SK-N-SH (cell line): ENCODE measurements around the gene HYLS1. TPM values are rescaled to one million over a fixed set of nuclear protein-coding genes. Genes with fewer than 3 reads are reported as not detected.

Experiments
- CTCF ChIA-PET: fragments of 300-600, 350-600 bp; formaldehyde crosslinking; extraction: SDS; loops from one replicate; lab custom pipeline; 2021; lab: Yijun Ruan, JAX
- POLR2A ChIA-PET: fragments of 350-600 bp; sonication (Branson Sonifier 250); formaldehyde crosslinking; extraction: SDS; loops from one replicate; lab custom pipeline; 2020; ENCODE audit warnings: antibody characterized with exemption, inconsistent platforms; lab: Yijun Ruan, JAX
- DNase-seq: peaks from one replicate; pipeline ENCODE4 v3.0.0; 2012
- H2AFZ ChIP-seq: fragments of 200-600 bp; sonication (generic); 2 replicates; pipeline ENCODE4 v1.8.1; 2016; ENCODE audit warnings: antibody characterized with exemption, mild to moderate bottlenecking, low read depth
- H3F3A ChIP-seq: fragments of 200-600 bp; sonication (generic); replicated peaks from 2 replicates; pipeline ENCODE3; 2016; ENCODE audit warnings: antibody characterized with exemption, mild to moderate bottlenecking; ENCODE audit not compliant: insufficient read depth
- H3K27ac ChIP-seq, 2 experiments: fragments of 200-500 bp in 1 of 2; fragments of 200-600 bp in 1 of 2; sonication (Bioruptor generic) in 1 of 2; sonication (generic), shearing (Covaris generic) in 1 of 2; 2 replicates each; pipeline versions ENCODE4 v1.5.1 to v1.6.1; 2014 to 2016; ENCODE audit warnings: low read depth in 2 of 2, inconsistent platforms in 1 of 2, low read length in 1 of 2, mild to moderate bottlenecking in 1 of 2, mixed read lengths in 1 of 2
- H3K27me3 ChIP-seq: fragments of 200-600 bp; sonication (generic), shearing (Covaris generic); 2 replicates; pipeline ENCODE4 v1.6.1; 2016; ENCODE audit warnings: mixed run types; ENCODE audit not compliant: insufficient read depth
- H3K36me3 ChIP-seq, 2 experiments: fragments of 200-500 bp in 1 of 2; fragments of 200-600 bp in 1 of 2; sonication (Bioruptor generic) in 1 of 2; sonication (generic) in 1 of 2; replicated peaks in 1 of 2; 2 replicates each; pipeline versions ENCODE3 to v1.5.1; 2014 to 2016; ENCODE audit warnings: low read length in 1 of 2, mild to moderate bottlenecking in 1 of 2; ENCODE audit not compliant: insufficient read depth in 2 of 2, control insufficient read depth in 1 of 2
- H3K4me1 ChIP-seq, 2 experiments: fragments of 200-500 bp in 1 of 2; fragments of 200-600 bp in 1 of 2; sonication (Bioruptor generic) in 1 of 2; sonication (generic), shearing (Covaris generic) in 1 of 2; 2 replicates each; pipeline versions ENCODE4 v1.5.1 to v1.6.1; 2014 to 2016; ENCODE audit warnings: low read depth in 1 of 2, low read length in 1 of 2, mixed run types in 1 of 2; ENCODE audit not compliant: insufficient read depth in 2 of 2, control insufficient read depth in 1 of 2
- H3K4me2 ChIP-seq: fragments of 200-600 bp; sonication (generic), shearing (Covaris generic); 2 replicates; pipeline ENCODE4 v1.6.1; 2017; ENCODE audit warnings: mixed run types
- H3K4me3 ChIP-seq, 2 experiments: fragments of 200-500 bp in 1 of 2; fragments of 200-600 bp in 1 of 2; sonication (Bioruptor generic) in 1 of 2; sonication (generic), shearing (Covaris generic) in 1 of 2; 2 replicates each; pipeline versions ENCODE4 v1.5.1 to v1.8.1; 2014 to 2016; ENCODE audit warnings: low read depth in 2 of 2, inconsistent platforms in 1 of 2, low read length in 1 of 2, mild to moderate bottlenecking in 1 of 2, mixed read lengths in 1 of 2, moderate library complexity in 1 of 2
- H3K79me2 ChIP-seq: fragments of 200-600 bp; sonication (generic); 2 replicates; pipeline ENCODE4 v1.8.1; 2017; ENCODE audit warnings: mild to moderate bottlenecking; ENCODE audit not compliant: insufficient read depth
- H3K9ac ChIP-seq: fragments of 200-600 bp; sonication (generic); 2 replicates; pipeline ENCODE4 v1.6.1; 2017; ENCODE audit warnings: mixed run types
- H3K9me2 ChIP-seq: fragments of 200-600 bp; sonication (generic); 2 replicates; pipeline ENCODE4 v1.6.1; 2017; ENCODE audit warnings: mixed run types
- H3K9me3 ChIP-seq: fragments of 200-600 bp; sonication (generic); 2 replicates; pipeline ENCODE4 v1.6.1; 2017; ENCODE audit warnings: mixed run types, mild to moderate bottlenecking, moderate library complexity
- H4K20me1 ChIP-seq: fragments of 200-600 bp; sonication (generic); 2 replicates; pipeline ENCODE4 v1.6.1; 2017; ENCODE audit warnings: mild to moderate bottlenecking, mixed run types; ENCODE audit not compliant: insufficient read depth
- ELF1 ChIP-seq: IDR thresholded peaks from 2 replicates; pipeline ENCODE4 v1.4.0; 2012
- EP300 ChIP-seq, 2 experiments: IDR thresholded peaks; 2 replicates each; pipeline versions ENCODE4 v1.4.0 to v1.6.1; 2012; ENCODE audit warnings: borderline replicate concordance in 1 of 2, low read depth in 1 of 2, low read length in 1 of 2
- EZH2phosphoT487 ChIP-seq: fragments of 200-600 bp; sonication (generic); IDR thresholded peaks from 2 replicates; pipeline ENCODE4 v1.6.1; 2017; ENCODE audit warnings: low read depth, mixed run types, mild to moderate bottlenecking, antibody characterized with exemption, moderate library complexity, borderline replicate concordance
- FOXJ3 ChIP-seq: sonication (generic); formaldehyde crosslinking; IDR thresholded peaks from 2 replicates; pipeline ENCODE4 v1.5.1; 2020; ENCODE audit warnings: mild to moderate bottlenecking, missing genetic modification reagents
- FOXM1 ChIP-seq: IDR thresholded peaks from 2 replicates; pipeline ENCODE4 v1.4.0; 2012; ENCODE audit warnings: low read depth, mild to moderate bottlenecking
- RAD21 ChIP-seq: IDR thresholded peaks from 2 replicates; pipeline ENCODE4 v1.6.1; 2012; ENCODE audit warnings: mild to moderate bottlenecking, low read length
- SIN3A ChIP-seq: IDR thresholded peaks from 2 replicates; pipeline ENCODE4 v1.6.1; 2012; ENCODE audit warnings: low read depth, mild to moderate bottlenecking, low read length, moderate library complexity, borderline replicate concordance
- SMC3 ChIP-seq: IDR thresholded peaks from 2 replicates; pipeline ENCODE4 v1.6.1; 2012; ENCODE audit warnings: low read depth, low read length, improper control_type of control experiment
- TAF1 ChIP-seq: IDR thresholded peaks from 2 replicates; pipeline ENCODE4 v1.6.1; 2012; ENCODE audit warnings: low read depth, mild to moderate bottlenecking, low read length, moderate library complexity, borderline replicate concordance
- WGBS: methylation state at CpG from one replicate; pipeline ENCODE4 v1.1.6; 2017; ENCODE audit warnings: low lambda C conversion rate; 5-methylcytosine and 5-hydroxymethylcytosine counted together
- polyA plus RNA-seq, 3 experiments: library from polyadenylated mRNA; depleted of rRNA; stranded (reverse); fragments of >200 nt; gene quantifications; 2 replicates each; pipeline ENCODE4 v1.2.3, GENCODE V29; 2012
- TF ChIP-seq, protein P1 (sequence below): IDR thresholded peaks from 2 replicates; pipeline ENCODE4 v1.4.0; 2012; ENCODE audit warnings: low read depth
- TF ChIP-seq, protein P2 (sequence below): IDR thresholded peaks from 2 replicates; pipeline ENCODE4; 2012
- TF ChIP-seq, protein P3 (sequence below): fragments of 150-350 bp; IDR thresholded peaks from 2 replicates; pipeline ENCODE4 v1.6.1; 2016; ENCODE audit warnings: mild to moderate bottlenecking, low read depth, low read length
- TF ChIP-seq, protein P4 (sequence below): fragments of 150-350 bp; IDR thresholded peaks from 2 replicates; pipeline ENCODE4 v1.6.1; 2017; ENCODE audit warnings: antibody characterized with exemption, low read length, low read depth, borderline replicate concordance

The HYLS1 gene
- polyA plus RNA-seq, 1 of the 3 experiments (the other 2 are of a cell fraction) = 1.3 TPM

DNA sequence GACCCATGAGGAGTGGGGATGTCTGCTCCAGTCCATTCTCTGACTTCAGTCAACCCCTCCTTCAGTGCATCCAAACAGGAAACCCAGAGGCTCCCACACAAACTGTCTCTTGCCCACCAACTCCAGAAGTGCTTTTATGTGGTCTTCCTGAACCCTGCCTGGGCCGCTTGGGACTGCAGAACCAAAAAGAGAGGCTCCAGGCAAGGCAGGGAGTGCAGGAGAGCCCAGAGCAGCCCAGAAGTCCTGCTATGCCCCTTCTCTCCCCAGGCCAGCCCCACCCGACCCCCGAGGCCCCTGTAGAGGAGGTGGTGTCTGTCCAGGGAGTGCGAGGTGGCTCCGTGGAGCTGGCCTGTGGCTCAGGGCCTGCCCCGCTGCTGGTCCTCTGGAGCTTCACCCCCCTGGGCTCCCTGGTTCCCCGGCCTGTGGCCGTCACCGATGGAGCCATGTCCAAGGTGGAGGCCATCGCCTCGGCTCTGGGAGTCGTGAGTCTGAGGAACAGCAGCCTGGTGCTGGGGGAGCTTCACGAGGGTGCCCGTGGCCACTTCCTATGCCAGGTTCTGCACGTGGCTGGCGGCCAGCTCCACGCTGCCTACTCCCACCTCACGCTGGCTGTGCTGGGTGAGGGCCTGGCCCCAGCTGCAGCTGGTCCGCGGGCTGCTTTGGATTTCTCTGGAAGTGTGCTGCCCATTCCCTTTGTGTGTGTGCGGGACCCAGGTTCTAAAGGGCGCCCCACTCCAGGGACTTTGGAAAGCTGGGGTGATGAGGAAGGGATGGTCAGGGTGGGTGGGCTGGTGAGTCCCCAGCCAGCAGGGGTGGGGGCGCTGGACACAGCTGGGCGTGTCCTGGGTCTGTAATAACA lies 60.2 kb downstream of the HYLS1 start:
- H3K4me2 ChIP-seq = no peak overlapping the region
- no peak overlapping the region for H3K27ac ChIP-seq
- H3K4me1 ChIP-seq = peaks cover 0 to 39% of the 10 kb centered on the region in 2 experiments; a peak in 2 of 4 replicates
- no peaks in the 10 kb centered on the region for H3K27me3 ChIP-seq
- no peaks in the 10 kb centered on the region for H4K20me1 ChIP-seq
- H3K9me2 ChIP-seq = no peaks in the 10 kb centered on the region
- no peak overlapping the region for H2AFZ ChIP-seq
- H3K4me3 ChIP-seq = no peak overlapping the region
- 81% methylated on average over 8 of the region's 24 CpGs for WGBS
- no peaks in the 10 kb centered on the region for H3K9me3 ChIP-seq
- ChIA-PET CTCF (interaction anchor here (1.1 to 1.5 kb wide), 3 partner anchors 11 to 168 kb away, joined by 3 read pairs; no protein-coding TSS in a partner anchor), POLR2A (no interaction called here)
- TF ChIP-seq FOXM1 (no peak), ELF1 (no peak), TAF1 (no peak), SIN3A (no peak), SMC3 (no peak), EP300 (IDR thresholded peaks at IDR 0.05; ENCODE audit: borderline replicate concordance in 1 of 2, low read depth in 1 of 2, low read length in 1 of 2) (no peak), FOXJ3 (CRISPR knock-in tag) (no peak)
- TF ChIP-seq, protein P1, sequence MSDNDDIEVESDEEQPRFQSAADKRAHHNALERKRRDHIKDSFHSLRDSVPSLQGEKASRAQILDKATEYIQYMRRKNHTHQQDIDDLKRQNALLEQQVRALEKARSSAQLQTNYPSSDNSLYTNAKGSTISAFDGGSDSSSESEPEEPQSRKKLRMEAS = no peak
- TF ChIP-seq, protein P2, sequence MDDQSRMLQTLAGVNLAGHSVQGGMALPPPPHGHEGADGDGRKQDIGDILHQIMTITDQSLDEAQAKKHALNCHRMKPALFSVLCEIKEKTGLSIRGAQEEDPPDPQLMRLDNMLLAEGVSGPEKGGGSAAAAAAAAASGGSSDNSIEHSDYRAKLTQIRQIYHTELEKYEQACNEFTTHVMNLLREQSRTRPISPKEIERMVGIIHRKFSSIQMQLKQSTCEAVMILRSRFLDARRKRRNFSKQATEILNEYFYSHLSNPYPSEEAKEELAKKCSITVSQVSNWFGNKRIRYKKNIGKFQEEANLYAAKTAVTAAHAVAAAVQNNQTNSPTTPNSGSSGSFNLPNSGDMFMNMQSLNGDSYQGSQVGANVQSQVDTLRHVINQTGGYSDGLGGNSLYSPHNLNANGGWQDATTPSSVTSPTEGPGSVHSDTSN = no peak
- H3K79me2 ChIP-seq = no peaks in the 10 kb centered on the region
- no peaks in the 10 kb centered on the region for H3F3A ChIP-seq
- no peak for DNase-seq
- H3K36me3 ChIP-seq = no peaks in the 10 kb centered on the region
- no peak overlapping the region for H3K9ac ChIP-seq

DNA sequence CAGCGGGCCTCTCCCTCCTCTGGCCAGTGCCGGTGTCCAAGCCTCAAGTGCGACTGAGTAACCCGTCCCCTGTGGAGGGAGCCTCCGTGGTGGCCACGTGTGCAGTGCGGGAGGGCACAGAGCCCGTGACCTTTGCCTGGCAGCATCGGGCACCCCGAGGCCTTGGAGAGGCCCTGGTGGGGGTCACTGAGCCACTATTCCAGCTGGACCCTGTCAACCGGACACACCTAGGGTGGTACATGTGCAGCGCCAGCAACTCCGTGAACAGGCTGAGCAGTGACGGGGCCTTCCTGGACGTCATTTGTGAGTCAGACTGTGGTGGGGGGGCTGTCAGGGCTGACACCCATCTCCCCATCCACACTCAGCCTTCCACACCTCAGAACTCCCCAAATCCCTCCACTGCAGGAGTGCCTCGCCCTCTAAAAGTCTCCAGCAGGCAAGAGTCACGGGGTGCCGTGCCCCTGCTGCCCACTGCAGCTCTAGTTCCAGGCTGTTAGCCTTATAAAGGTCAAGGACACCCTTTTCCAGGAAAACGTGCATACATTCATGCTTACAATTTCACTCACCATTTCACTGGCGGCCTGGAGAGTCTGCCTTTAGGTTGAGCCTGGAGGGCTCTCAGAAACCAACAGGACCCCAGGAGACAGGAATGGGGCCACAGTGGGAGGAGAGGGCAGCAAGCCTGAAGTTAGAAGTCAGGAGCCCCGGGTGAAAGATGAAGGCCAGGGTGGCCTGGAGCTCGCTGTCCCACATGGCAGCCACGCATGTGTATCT lies 61.0 kb downstream of the HYLS1 start:
- H3K79me2 ChIP-seq = no peaks in the 10 kb centered on the region
- 85% methylated on average over 9 of the region's 23 CpGs for WGBS
- POLR2A ChIA-PET = no interaction called here
- H2AFZ ChIP-seq = no peak overlapping the region
- CTCF ChIA-PET = interaction anchor here (1.1 to 3.5 kb wide), 4 partner anchors 8 to 167 kb away, joined by 3 to 31 read pairs (median 3); no protein-coding TSS in a partner anchor
- no peaks in the 10 kb centered on the region for H3K9me3 ChIP-seq
- no peaks in the 10 kb centered on the region for H3K9me2 ChIP-seq
- no peaks in the 10 kb centered on the region for H4K20me1 ChIP-seq
- H3K9ac ChIP-seq = no peak overlapping the region
- H3F3A ChIP-seq = no peaks in the 10 kb centered on the region
- no peak overlapping the region for H3K4me2 ChIP-seq
- peaks cover 0 to 44% of the 10 kb centered on the region in 2 experiments; a peak in 2 of 4 replicates for H3K4me1 ChIP-seq
- H3K27me3 ChIP-seq = no peaks in the 10 kb centered on the region
- DNase-seq = no peak
- no peak overlapping the region for H3K4me3 ChIP-seq
- H3K36me3 ChIP-seq = no peaks in the 10 kb centered on the region
- TF ChIP-seq, protein P3, sequence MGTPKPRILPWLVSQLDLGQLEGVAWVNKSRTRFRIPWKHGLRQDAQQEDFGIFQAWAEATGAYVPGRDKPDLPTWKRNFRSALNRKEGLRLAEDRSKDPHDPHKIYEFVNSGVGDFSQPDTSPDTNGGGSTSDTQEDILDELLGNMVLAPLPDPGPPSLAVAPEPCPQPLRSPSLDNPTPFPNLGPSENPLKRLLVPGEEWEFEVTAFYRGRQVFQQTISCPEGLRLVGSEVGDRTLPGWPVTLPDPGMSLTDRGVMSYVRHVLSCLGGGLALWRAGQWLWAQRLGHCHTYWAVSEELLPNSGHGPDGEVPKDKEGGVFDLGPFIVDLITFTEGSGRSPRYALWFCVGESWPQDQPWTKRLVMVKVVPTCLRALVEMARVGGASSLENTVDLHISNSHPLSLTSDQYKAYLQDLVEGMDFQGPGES = no peak
- TF ChIP-seq ELF1 (no peak), RAD21 (no peak), EZH2phosphoT487 (no peak)
- TF ChIP-seq, protein P4, sequence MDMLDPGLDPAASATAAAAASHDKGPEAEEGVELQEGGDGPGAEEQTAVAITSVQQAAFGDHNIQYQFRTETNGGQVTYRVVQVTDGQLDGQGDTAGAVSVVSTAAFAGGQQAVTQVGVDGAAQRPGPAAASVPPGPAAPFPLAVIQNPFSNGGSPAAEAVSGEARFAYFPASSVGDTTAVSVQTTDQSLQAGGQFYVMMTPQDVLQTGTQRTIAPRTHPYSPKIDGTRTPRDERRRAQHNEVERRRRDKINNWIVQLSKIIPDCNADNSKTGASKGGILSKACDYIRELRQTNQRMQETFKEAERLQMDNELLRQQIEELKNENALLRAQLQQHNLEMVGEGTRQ = no peak
- H3K27ac ChIP-seq = no peak overlapping the region; a peak in 1 of 4 replicates
